H9 (cell line): ENCODE results near the gene RRBP1. TPM values are rescaled to one million over a fixed set of nuclear protein-coding genes. Genes with fewer than 3 reads are reported as not detected.

ENCODE experiments used
- DNase-seq: peaks from one replicate; pipeline ENCODE4 v3.0.0-alpha.2; 2017
- H2AFZ ChIP-seq: one replicate; pipeline ENCODE4 v1.6.1; 2013; ENCODE audit warnings: mild to moderate bottlenecking, low read length, control low read depth, moderate library complexity
- H2AK5ac ChIP-seq: 2 replicates; pipeline ENCODE4 v1.6.1; 2013; ENCODE audit warnings: low read length, control low read depth, mixed read lengths; ENCODE audit not compliant: insufficient read length
- H2BK120ac ChIP-seq: one replicate; pipeline ENCODE4 v1.6.1; 2013; ENCODE audit warnings: low read depth, mild to moderate bottlenecking, low read length, control low read depth, inconsistent platforms; ENCODE audit not compliant: poor library complexity, severe bottlenecking
- H2BK12ac ChIP-seq: 2 replicates; pipeline ENCODE4 v1.6.1; 2013; ENCODE audit warnings: low read length, control low read depth, mixed read lengths, low read depth; ENCODE audit not compliant: insufficient read length
- H2BK15ac ChIP-seq: 2 replicates; pipeline ENCODE4 v1.6.1; 2013; ENCODE audit warnings: low read depth, low read length, control low read depth
- H2BK20ac ChIP-seq: one replicate; pipeline ENCODE4 v1.6.1; 2013; ENCODE audit warnings: low read depth, mild to moderate bottlenecking, low read length, control low read depth, inconsistent platforms; ENCODE audit not compliant: poor library complexity, severe bottlenecking
- H2BK5ac ChIP-seq: 2 replicates; pipeline ENCODE4 v1.6.1; 2013; ENCODE audit warnings: low read length, control low read depth, mixed read lengths; ENCODE audit not compliant: insufficient read length
- H3K14ac ChIP-seq: 2 replicates; pipeline ENCODE4 v1.6.1; 2013; ENCODE audit warnings: low read length, control low read depth; ENCODE audit not compliant: insufficient read depth
- H3K18ac ChIP-seq: 2 replicates; pipeline ENCODE4 v1.6.1; 2013; ENCODE audit warnings: low read depth, mild to moderate bottlenecking, mixed read lengths, low read length, control low read depth; ENCODE audit not compliant: insufficient read length
- H3K23ac ChIP-seq: 2 replicates; pipeline ENCODE4 v1.6.1; 2013; ENCODE audit warnings: low read length, control low read depth, mixed read lengths, low read depth; ENCODE audit not compliant: insufficient read length
- H3K23me2 ChIP-seq: 2 replicates; pipeline ENCODE4 v1.6.1; 2013; ENCODE audit warnings: low read depth, mild to moderate bottlenecking, mixed read lengths, low read length, control low read depth; ENCODE audit not compliant: insufficient read length, poor library complexity, severe bottlenecking
- H3K27ac ChIP-seq: 2 replicates; pipeline ENCODE4 v1.5.1; 2013; ENCODE audit warnings: low read length, control low read depth, mixed read lengths, low read depth; ENCODE audit not compliant: insufficient read length
- H3K27me3 ChIP-seq: 2 replicates; pipeline ENCODE4 v1.6.1; 2013; ENCODE audit warnings: low read length, control low read depth, inconsistent platforms; ENCODE audit not compliant: insufficient read depth
- H3K4ac ChIP-seq: 2 replicates; pipeline ENCODE4 v1.6.1; 2013; ENCODE audit warnings: low read depth, mild to moderate bottlenecking, control low read depth, inconsistent platforms, low read length, moderate library complexity
- H3K4me1 ChIP-seq: 2 replicates; pipeline ENCODE4 v1.6.1; 2013; ENCODE audit warnings: low read length, control low read depth, inconsistent platforms; ENCODE audit not compliant: insufficient read depth
- H3K4me2 ChIP-seq: 2 replicates; pipeline ENCODE4 v1.6.1; 2013; ENCODE audit warnings: low read length, control low read depth, mixed read lengths; ENCODE audit not compliant: insufficient read length, insufficient read depth
- H3K56ac ChIP-seq: 2 replicates; pipeline ENCODE4 v1.6.1; 2013; ENCODE audit warnings: low read depth, mild to moderate bottlenecking, mixed read lengths, low read length, control low read depth; ENCODE audit not compliant: insufficient read length
- H3K79me1 ChIP-seq: 2 replicates; pipeline ENCODE4 v1.6.1; 2013; ENCODE audit warnings: low read depth, mild to moderate bottlenecking, moderate library complexity, low read length, control low read depth, inconsistent platforms; ENCODE audit not compliant: insufficient read depth, poor library complexity, severe bottlenecking
- H3K79me2 ChIP-seq: 2 replicates; pipeline ENCODE4 v1.6.1; 2013; ENCODE audit warnings: low read length, control low read depth, inconsistent platforms; ENCODE audit not compliant: insufficient read depth
- H3K9ac ChIP-seq: 2 replicates; pipeline ENCODE4 v1.6.1; 2013; ENCODE audit warnings: low read length, control low read depth, mixed read lengths; ENCODE audit not compliant: insufficient read length; ENCODE audit errors: extremely low read depth
- H3K9me3 ChIP-seq: one replicate; pipeline ENCODE4 v1.6.1; 2013; ENCODE audit warnings: low read depth, low read length, inconsistent platforms; ENCODE audit not compliant: control insufficient read depth
- H3T11ph ChIP-seq: one replicate; pipeline ENCODE4 v1.6.1; 2013; ENCODE audit warnings: mild to moderate bottlenecking, low read length, control low read depth, inconsistent platforms
- H4K20me1 ChIP-seq: one replicate; pipeline ENCODE4 v1.6.1; 2013; ENCODE audit not compliant: control insufficient read depth, insufficient read length, insufficient read depth
- H4K5ac ChIP-seq: 2 replicates; pipeline ENCODE4 v1.6.1; 2013; ENCODE audit warnings: low read depth, mild to moderate bottlenecking, mixed read lengths, low read length, control low read depth; ENCODE audit not compliant: insufficient read length
- H4K8ac ChIP-seq: replicated peaks from 2 replicates; pipeline ENCODE4 v1.6.1; 2013; ENCODE audit warnings: low read length, control low read depth, mixed read lengths, low read depth; ENCODE audit not compliant: insufficient read length
- H4K91ac ChIP-seq: 2 replicates; pipeline ENCODE4 v1.6.1; 2013; ENCODE audit warnings: low read depth, mild to moderate bottlenecking, moderate library complexity, mixed read lengths, low read length, control low read depth; ENCODE audit not compliant: insufficient read length
- H3K27ac Mint-ChIP-seq, 3 experiments: 2 replicates in 2 of 3; 3 replicates in 1 of 3; pipeline ENCODE4 v1.8.0; 2020 to 2021; ENCODE audit warnings: mixed read lengths in 3 of 3, mild to moderate bottlenecking in 1 of 3, moderate library complexity in 1 of 3
- H3K27me3 Mint-ChIP-seq: 2 replicates; pipeline ENCODE4 v1.8.0; 2021; ENCODE audit warnings: low read depth, mild to moderate bottlenecking, moderate library complexity, mixed read lengths
- H3K36me3 Mint-ChIP-seq, 3 experiments: 2 replicates in 2 of 3; 3 replicates in 1 of 3; pipeline ENCODE4 v1.8.0; 2020 to 2021; ENCODE audit warnings: low read depth in 3 of 3, mixed read lengths in 3 of 3; ENCODE audit not compliant: insufficient read depth in 1 of 3
- H3K4me1 Mint-ChIP-seq, 2 experiments: 2 replicates each; pipeline ENCODE4 v1.8.0; 2020; ENCODE audit warnings: mixed read lengths in 2 of 2
- H3K4me3 Mint-ChIP-seq, 2 experiments: 2 replicates in 1 of 2; 3 replicates in 1 of 2; pipeline ENCODE4 v1.8.0; 2020 to 2021; ENCODE audit warnings: mild to moderate bottlenecking in 2 of 2, mixed read lengths in 2 of 2, moderate library complexity in 1 of 2
- H3K9me3 Mint-ChIP-seq, 2 experiments: 2 replicates in 1 of 2; 3 replicates in 1 of 2; pipeline ENCODE4 v1.8.0; 2020; ENCODE audit warnings: mild to moderate bottlenecking in 2 of 2, mixed read lengths in 2 of 2, moderate library complexity in 1 of 2
- WGBS: extraction: QIAGEN DNeasy Blood & Tissue Kit; methylation state at CpG from one replicate; pipeline ENCODE4 v1.1.7; 2013; ENCODE audit warnings: missing lambda C conversion rate, low lambda C conversion rate, mixed read lengths; ENCODE audit not compliant: insufficient read length; ENCODE audit errors: extremely low coverage; 5-methylcytosine and 5-hydroxymethylcytosine counted together
- total RNA-seq: library from RNA; stranded (reverse); gene quantifications from 2 replicates; pipeline ENCODE4 v1.2.1, GENCODE V29; 2021
- TF ChIP-seq, protein P1 (sequence below): fragments of 200-600 bp; sonication (generic); conservative IDR thresholded peaks from 3 replicates; pipeline ENCODE4 v1.8.0; 2021; ENCODE audit warnings: antibody characterized with exemption, mild to moderate bottlenecking

RRBP1 gene
- total RNA-seq, 1 experiment from 2014 or later = 97.8 TPM

DNA sequence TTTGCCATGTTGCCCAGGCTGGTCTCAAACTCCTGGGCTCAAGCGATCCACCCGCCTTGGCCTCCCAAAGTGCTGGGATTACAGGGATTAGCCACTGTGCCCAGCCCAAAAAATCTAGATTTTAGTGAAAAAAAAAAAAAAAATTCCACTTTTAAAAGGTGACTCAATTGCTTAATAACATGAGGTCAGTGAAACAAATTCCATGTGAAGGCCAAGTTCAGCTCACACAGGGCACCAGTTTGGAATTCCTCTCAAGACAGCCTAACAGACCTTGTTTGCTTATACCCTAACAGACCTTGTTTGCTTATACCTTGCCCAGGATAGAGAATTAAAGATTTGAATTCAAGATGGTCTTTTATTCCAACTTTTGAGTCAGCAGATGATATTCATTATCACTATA is 5.1 kb downstream of the RRBP1 start:
- Histone ChIP-seq H3K27ac (no peak overlapping the region), H4K5ac (no peak overlapping the region), H3K27me3 (no peaks in the 10 kb centered on the region), H2BK20ac (no peak overlapping the region), H2BK120ac (no peak overlapping the region), H3K23ac (no peak overlapping the region), H3K4ac (no peak overlapping the region), H2AFZ (no peak overlapping the region), H3K9ac (no peak overlapping the region), H2BK12ac (no peak overlapping the region), H3T11ph (no peak overlapping the region), H2AK5ac (no peak overlapping the region), H3K4me1 (peaks cover 6% of the 10 kb centered on the region; the same call in 1 of the 2 replicates), H3K79me2 (peaks cover 37% of the 10 kb centered on the region), H4K8ac (no peak overlapping the region), H3K4me2 (no peak overlapping the region), H3K79me1 (peaks cover 18% of the 10 kb centered on the region), H3K56ac (no peak overlapping the region), H3K18ac (no peak overlapping the region), H3K9me3 (no peaks in the 10 kb centered on the region), H2BK5ac (no peak overlapping the region), H3K14ac (no peak overlapping the region), H2BK15ac (no peak overlapping the region), H4K91ac (no peak overlapping the region), H3K23me2 (peaks cover 3% of the 10 kb centered on the region), H4K20me1 (no peaks in the 10 kb centered on the region)
- no CpG with 5 or more reads among the region's 2 CpGs for WGBS
- TF ChIP-seq, protein P1, sequence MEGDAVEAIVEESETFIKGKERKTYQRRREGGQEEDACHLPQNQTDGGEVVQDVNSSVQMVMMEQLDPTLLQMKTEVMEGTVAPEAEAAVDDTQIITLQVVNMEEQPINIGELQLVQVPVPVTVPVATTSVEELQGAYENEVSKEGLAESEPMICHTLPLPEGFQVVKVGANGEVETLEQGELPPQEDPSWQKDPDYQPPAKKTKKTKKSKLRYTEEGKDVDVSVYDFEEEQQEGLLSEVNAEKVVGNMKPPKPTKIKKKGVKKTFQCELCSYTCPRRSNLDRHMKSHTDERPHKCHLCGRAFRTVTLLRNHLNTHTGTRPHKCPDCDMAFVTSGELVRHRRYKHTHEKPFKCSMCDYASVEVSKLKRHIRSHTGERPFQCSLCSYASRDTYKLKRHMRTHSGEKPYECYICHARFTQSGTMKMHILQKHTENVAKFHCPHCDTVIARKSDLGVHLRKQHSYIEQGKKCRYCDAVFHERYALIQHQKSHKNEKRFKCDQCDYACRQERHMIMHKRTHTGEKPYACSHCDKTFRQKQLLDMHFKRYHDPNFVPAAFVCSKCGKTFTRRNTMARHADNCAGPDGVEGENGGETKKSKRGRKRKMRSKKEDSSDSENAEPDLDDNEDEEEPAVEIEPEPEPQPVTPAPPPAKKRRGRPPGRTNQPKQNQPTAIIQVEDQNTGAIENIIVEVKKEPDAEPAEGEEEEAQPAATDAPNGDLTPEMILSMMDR = no peak
- DNase-seq = no peak
- H3K36me3 Mint-ChIP-seq = peaks cover 17 to 39% (median 30%) of the 10 kb centered on the region in 3 experiments
- no peak overlapping the region for H3K4me3 Mint-ChIP-seq
- no peaks in the 10 kb centered on the region for H3K9me3 Mint-ChIP-seq
- peaks cover 27 to 28% of the 10 kb centered on the region in 2 experiments for H3K4me1 Mint-ChIP-seq
- H3K27ac Mint-ChIP-seq = no peak overlapping the region; a peak in 1 of 7 replicates
- no peaks in the 10 kb centered on the region for H3K27me3 Mint-ChIP-seq
